Fibroblast of upper back skin (primary cell): Measurements from ENCODE around the gene NPAS1.

Experiments used
- DNase-seq: peaks from one replicate; pipeline ENCODE4 v3.0.0-alpha.2; 2013

The NPAS1 gene

DNA sequence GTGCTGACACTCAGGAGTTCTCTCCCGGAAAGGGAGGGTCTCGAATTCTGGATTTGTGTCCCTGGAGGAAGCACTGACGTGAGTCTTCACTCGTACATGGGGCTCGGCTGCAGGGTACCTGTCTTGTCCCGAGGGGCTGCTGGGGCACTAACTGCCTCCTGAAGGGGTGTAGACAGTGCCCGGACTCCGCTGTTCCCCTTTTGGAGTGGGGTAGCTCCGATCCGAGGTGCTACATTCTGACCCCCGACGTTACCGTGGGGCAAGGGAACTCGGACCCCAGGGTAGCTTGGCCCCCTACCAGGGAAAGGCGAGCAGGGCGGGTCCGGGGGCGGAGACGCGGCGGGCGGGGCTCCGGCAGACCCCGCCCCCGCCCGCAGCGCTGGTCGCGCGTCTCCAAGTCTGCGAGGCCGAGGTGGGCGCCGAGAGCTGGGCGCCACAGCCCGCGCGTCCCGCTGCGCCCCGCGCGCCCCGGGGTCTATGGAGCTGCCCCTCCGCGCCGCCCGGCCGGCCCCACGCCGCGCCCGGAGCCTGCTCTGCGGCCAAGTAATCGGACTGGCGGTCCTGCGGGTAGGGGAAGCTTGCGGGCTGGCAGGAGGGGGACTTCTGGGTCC lies at the start of gene NPAS1:
NPAS1 (plus strand) TSS at position 407 of the 611 bp plus-strand sequence. CDS start 1,211 bp downstream, outside the sequence.
- DNase-seq = no peak

- peak; percentile 88 for DNase-seq
Measured at GRCh38 chr19:46970815-46971214, 48.8 kb upstream of the NPAS1 start.

GRCh38 chr19:46972311-46972710 lies 47.3 kb upstream of the NPAS1 start:
- no peak for DNase-seq

DNA sequence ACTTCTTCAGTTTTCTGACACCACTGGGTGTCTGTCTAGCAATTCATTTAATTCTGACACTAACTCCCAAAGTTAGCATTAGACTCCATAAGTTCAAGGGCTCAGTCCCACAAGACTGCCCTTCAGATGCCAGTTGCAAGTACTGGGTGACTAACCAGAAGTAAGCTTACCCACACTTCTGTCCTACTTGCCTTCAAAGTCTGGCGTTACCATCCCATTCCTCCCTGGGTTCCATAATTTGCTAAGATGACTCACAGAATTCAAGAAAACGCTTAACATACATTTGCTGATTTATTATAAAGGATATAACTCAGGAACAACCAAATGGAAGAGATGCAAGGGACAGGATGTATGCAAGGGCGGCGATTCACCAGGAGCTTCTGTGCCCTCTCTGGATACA lies 45.5 kb upstream of the NPAS1 start:
- DNase-seq = no peak

GRCh38 chr19:46975011-46975924 lies 44.4 kb upstream of the NPAS1 start:
- DNase-seq = peak; percentile 60

- peak; percentile 97 for DNase-seq
Measured at GRCh38 chr19:46975925-46976782, 43.5 kb upstream of the NPAS1 start.

- DNase-seq = peak; percentile 70
Measured at GRCh38 chr19:46976845-46977320, 42.8 kb upstream of the NPAS1 start.

DNA sequence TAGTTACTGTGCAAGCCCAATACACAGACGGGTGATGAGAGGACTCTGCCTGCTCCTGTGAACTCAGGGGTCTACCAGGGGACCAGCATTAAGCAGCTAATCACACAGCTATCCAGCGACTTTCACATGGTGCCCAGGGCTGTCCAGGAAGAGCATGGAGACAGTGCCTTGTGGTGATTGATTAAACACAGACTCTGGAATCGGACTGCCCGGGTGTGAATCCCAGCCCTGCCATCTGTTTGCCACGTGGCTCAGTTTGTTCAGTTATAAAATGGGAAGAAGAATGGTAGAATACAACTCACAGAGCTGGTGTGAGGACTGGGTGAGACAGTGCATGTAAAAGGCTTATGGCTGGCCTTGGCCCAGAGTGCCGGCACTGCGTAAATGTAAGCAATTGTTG lies 42.1 kb upstream of the NPAS1 start:
- no peak for DNase-seq

DNA sequence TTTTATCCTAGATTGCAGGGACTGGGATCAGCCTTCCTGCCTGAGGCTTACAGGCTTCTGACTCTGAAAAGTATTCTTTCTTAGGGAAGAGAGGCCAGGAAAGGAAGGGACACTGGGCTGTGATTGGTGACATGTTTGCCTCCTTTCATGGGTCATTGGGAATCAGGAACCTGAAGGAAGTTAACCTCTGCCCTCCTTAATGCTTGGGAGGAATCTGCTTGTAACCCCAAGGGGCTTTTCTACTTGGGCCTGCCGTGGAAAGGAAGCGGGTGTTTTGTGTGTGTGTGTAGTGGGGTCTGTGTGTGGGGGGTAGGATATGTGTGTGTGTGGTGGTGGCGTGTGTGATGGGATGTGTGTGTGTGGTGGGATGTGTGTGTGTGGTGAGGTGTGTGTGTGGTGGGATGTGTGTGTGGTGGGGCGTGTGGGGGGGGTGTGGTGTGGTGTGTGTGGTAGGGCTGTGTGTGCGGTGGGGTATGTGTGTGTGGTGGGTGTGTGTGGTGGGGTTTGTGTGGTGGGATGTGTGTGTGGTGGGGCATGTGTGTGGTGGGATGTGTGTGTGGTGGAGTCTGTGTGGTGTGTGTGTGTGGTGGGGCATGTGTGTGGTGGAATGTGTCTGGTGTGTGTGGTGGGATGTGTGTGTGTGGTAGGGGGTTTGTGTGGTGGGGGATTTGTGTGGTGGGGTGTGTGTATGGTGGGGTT lies 41.3 kb upstream of the NPAS1 start:
- DNase-seq = no peak

- no peak for DNase-seq
Measured at GRCh38 chr19:46979126-46980105, 40.2 kb upstream of the NPAS1 start.

DNA sequence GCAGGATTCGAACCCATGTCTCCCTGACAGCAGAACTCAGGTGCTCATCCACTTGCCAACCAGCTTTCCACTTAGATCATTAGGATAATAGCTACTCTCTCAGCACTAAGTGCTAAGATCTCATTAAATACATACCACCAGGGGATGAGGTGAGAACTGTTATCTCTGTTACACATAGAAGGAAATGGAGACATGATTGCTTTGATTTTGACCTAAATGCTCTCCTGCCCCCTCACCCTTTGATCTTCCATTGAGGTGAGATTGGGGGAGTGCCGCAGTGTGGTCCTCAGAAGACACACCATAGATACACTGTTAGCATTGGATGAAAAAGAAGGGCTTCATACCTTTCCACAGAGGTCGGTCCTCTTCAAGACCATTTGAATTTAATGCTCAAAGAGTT lies 38.9 kb upstream of the NPAS1 start:
- DNase-seq = no peak

GRCh38 chr19:46981286-46981945 lies 38.2 kb upstream of the NPAS1 start:
- DNase-seq = no peak

DNA sequence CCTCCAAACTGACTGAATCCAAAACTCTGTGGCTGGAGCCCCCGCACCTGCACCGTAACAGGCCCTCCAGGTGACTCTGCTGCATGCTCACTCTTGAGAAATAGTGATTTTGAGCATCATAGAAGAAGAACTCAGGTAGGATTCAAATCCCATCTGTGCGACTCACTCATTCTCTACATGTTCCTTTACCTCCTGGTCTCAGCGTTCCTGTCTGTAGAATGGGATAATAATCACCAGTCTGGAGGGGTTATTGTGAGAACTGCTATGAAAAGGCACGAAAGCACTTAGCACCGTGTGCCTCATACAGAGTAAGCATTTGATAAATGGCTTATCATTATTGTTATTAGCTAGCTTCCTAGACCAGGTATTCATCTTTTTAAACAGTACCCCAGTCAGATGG lies 36.5 kb upstream of the NPAS1 start:
- no peak for DNase-seq

- DNase-seq = peak; percentile 56
Measured at GRCh38 chr19:46984077-46985010, 35.3 kb upstream of the NPAS1 start.

GRCh38 chr19:46985542-46986415 lies 33.9 kb upstream of the NPAS1 start:
- DNase-seq = no peak

- no peak for DNase-seq
Measured at GRCh38 chr19:46988614-46989230, 30.9 kb upstream of the NPAS1 start.

DNA sequence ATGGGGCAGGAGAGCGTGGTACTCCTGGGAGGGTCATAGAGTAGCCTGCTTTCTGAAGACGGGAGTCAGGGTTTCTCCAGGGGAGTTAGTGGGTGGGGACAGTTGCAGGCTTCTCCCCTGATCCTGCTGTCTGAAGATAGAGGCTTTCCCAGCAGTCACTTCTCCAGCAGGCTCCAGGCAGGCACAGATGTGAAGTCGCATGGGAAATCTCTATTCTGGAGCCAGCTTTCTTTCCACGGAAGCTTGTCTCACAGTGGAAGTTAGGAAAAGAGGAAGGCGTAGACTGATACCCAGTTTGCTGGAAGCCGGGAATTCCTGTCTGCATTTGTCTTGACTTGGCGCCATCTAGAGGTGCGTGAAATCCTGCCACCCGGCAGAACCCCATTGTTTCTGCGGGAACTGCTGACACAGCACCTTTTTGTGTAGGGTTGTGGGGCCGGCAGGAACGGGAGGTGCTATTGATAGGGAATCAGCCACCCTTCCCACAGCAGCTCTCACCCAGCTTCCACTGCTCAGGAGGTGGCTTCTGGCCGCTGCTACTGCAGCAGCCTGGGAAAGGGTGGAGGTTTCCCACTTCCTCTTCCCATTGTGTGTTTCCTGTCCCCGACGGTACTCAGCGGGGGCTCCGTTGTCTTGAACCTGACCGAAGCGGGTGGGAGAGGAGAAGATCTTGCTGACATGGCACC lies 28.5 kb upstream of the NPAS1 start:
- DNase-seq = peak; percentile 84
